Measurements from ENCODE around the gene MIPOL1. TPM values are rescaled to one million over a fixed set of nuclear protein-coding genes. Genes with fewer than 3 reads are reported as not detected.

Gene MIPOL1
- total and polyA plus RNA-seq, 2 of the 4 experiments (the other 2 are of a cell fraction), result 2.7 to 5.9 TPM

DNA sequence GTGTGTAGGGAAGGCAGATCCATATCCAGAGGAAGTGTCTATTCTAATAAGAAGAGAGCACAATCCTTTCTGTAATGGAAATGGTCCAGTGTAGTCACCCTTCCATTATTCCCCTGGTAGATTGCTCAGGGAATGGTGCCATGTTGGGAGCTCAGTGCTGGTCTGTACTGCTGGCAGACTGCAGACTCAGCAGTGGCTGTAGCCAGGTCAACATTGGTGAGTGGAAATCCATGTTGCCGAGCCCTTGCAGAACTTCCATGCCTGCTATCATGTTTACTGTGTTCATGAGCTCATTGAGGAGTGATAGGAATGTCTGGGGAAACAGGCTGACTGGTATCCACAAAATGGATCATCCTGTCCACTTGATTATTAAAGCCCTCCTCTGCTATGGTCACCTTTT lies 128.7 kb downstream of the MIPOL1 start:
- Histone ChIP-seq H3K18ac (ENCODE audit: low read depth, low read length) (no peak overlapping the region), H2AK9ac (replicated peaks; ENCODE audit: low read depth, low read length, poor library complexity) (no peak overlapping the region), H3K9ac (ENCODE audit: low read depth, low read length) (no peak overlapping the region), H3K4me3 (ENCODE audit: insufficient read depth, low read depth, low read length) (no peak overlapping the region), H3K4me1 (ENCODE audit: control insufficient read depth, insufficient read depth, low read length) (no peaks in the 10 kb centered on the region), H3K56ac (ENCODE audit: extremely low read depth, insufficient read depth, low read length) (no peak overlapping the region), H3K14ac (replicated peaks; ENCODE audit: low read depth, low read length) (no peak overlapping the region), H3K9me1 (ENCODE audit: insufficient read depth, low read length) (no peaks in the 10 kb centered on the region), H4K8ac (ENCODE audit: low read depth in 2 of 2, low read length in 2 of 2) (no peak overlapping the region), H2AFZ (replicated peaks; ENCODE audit: low read length, poor library complexity) (no peak overlapping the region), H3K23ac (ENCODE audit: low read depth, low read length) (no peak overlapping the region), H3K4me2 (ENCODE audit: low read depth, low read length) (no peak overlapping the region), H2BK20ac (ENCODE audit: low read depth, low read length) (no peak overlapping the region), H2BK120ac (ENCODE audit: low read depth, low read length) (no peak overlapping the region), H2BK15ac (ENCODE audit: low read depth, low read length) (no peak overlapping the region), H3K27ac (ENCODE audit: insufficient read depth, low read length) (no peak overlapping the region), H3K4ac (ENCODE audit: low read depth, low read length) (no peak overlapping the region), H2BK5ac (ENCODE audit: low read depth, low read length, poor library complexity, severe bottlenecking) (no peak overlapping the region), H3K79me1 (ENCODE audit: low read depth in 1 of 2, low read length in 2 of 2) (no peaks in the 10 kb centered on the region), H2AK5ac (ENCODE audit: low read depth, low read length) (no peak overlapping the region), H3K36me3 (ENCODE audit: control insufficient read depth, insufficient read depth, low read length) (no peaks in the 10 kb centered on the region), H4K5ac (ENCODE audit: low read depth, low read length) (no peak overlapping the region), H4K91ac (ENCODE audit: insufficient read depth, low read depth, low read length) (no peak overlapping the region), H3K9me3 (ENCODE audit: control insufficient read depth, insufficient read depth, low read length) (no peaks in the 10 kb centered on the region; the same call in 1 of the 2 replicates), H3K27me3 (ENCODE audit: control insufficient read depth, insufficient read depth, low read length) (no peaks in the 10 kb centered on the region), H4K20me1 (ENCODE audit: insufficient read depth, low read length) (no peaks in the 10 kb centered on the region)
- ChIA-PET POLR2A (ENCODE audit: unreplicated experiment) (no interaction called here), CTCF (interaction anchor here (0.6 kb wide), 1 partner anchor 263 kb away, joined by 3 read pairs; no protein-coding TSS in a partner anchor)
- dilution Hi-C loops (cut with HindIII; ENCODE audit: low sequenced_read_pairs, unreplicated experiment) (no loop called here), in situ Hi-C loops (cut with MboI; ENCODE audit: low sequenced_read_pairs) (no loop called here), intact Hi-C loops (cut with micrococcal nuclease) (no loop called here)
- 100% methylated on average over 1 of the region's 1 CpG; no CpG with 5 or more reads in 1 of the 2 experiments for WGBS, 2 experiments (ENCODE audit: extremely low coverage in 2 of 2, insufficient read length in 1 of 2)
- no peak for DNase-seq
- BruUV-seq (replicated peaks), result no TSS peak
- TF ChIP-seq MAZ (IDR thresholded peaks at IDR 0.05; ENCODE audit: borderline replicate concordance, low read depth, low read length) (no peak), BHLHE40 (IDR thresholded peaks at IDR 0.05; ENCODE audit: low read depth, low read length) (no peak), RCOR1 (IDR thresholded peaks at IDR 0.05; ENCODE audit: insufficient replicate concordance, low read length) (no peak), RAD21 (IDR thresholded peaks at IDR 0.05; ENCODE audit: low read length) (no peak), MAFK (IDR thresholded peaks at IDR 0.05; ENCODE audit: low read depth, low read length) (no peak), CHD1 (IDR thresholded peaks at IDR 0.05; ENCODE audit: low read depth, low read length) (no peak), CEBPB (IDR thresholded peaks at IDR 0.05; ENCODE audit: low read depth, low read length) (no peak), RFX5 (IDR thresholded peaks at IDR 0.05; ENCODE audit: low read depth, low read length) (no peak), SMC3 (IDR thresholded peaks at IDR 0.05; ENCODE audit: low read depth, low read length) (no peak), FOS (IDR thresholded peaks at IDR 0.05; ENCODE audit: low read depth, low read length) (no peak)
- TF ChIP-seq, protein P1, sequence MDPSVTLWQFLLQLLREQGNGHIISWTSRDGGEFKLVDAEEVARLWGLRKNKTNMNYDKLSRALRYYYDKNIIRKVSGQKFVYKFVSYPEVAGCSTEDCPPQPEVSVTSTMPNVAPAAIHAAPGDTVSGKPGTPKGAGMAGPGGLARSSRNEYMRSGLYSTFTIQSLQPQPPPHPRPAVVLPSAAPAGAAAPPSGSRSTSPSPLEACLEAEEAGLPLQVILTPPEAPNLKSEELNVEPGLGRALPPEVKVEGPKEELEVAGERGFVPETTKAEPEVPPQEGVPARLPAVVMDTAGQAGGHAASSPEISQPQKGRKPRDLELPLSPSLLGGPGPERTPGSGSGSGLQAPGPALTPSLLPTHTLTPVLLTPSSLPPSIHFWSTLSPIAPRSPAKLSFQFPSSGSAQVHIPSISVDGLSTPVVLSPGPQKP (IDR thresholded peaks at IDR 0.05; ENCODE audit: borderline replicate concordance, low read depth, low read length), result no peak
- TF ChIP-seq, protein P2, sequence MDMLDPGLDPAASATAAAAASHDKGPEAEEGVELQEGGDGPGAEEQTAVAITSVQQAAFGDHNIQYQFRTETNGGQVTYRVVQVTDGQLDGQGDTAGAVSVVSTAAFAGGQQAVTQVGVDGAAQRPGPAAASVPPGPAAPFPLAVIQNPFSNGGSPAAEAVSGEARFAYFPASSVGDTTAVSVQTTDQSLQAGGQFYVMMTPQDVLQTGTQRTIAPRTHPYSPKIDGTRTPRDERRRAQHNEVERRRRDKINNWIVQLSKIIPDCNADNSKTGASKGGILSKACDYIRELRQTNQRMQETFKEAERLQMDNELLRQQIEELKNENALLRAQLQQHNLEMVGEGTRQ (IDR thresholded peaks at IDR 0.05; ENCODE audit: low read depth, low read length), result no peak
- TF ChIP-seq, protein P3, sequence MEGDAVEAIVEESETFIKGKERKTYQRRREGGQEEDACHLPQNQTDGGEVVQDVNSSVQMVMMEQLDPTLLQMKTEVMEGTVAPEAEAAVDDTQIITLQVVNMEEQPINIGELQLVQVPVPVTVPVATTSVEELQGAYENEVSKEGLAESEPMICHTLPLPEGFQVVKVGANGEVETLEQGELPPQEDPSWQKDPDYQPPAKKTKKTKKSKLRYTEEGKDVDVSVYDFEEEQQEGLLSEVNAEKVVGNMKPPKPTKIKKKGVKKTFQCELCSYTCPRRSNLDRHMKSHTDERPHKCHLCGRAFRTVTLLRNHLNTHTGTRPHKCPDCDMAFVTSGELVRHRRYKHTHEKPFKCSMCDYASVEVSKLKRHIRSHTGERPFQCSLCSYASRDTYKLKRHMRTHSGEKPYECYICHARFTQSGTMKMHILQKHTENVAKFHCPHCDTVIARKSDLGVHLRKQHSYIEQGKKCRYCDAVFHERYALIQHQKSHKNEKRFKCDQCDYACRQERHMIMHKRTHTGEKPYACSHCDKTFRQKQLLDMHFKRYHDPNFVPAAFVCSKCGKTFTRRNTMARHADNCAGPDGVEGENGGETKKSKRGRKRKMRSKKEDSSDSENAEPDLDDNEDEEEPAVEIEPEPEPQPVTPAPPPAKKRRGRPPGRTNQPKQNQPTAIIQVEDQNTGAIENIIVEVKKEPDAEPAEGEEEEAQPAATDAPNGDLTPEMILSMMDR (conservative IDR thresholded peaks at IDR 0.05; ENCODE audit: low read depth, low read length), result no peak
- no peak for ATAC-seq (ENCODE audit: low read depth)
